ENCODE measurements around the gene GSG1. TPM values are rescaled to one million over a fixed set of nuclear protein-coding genes. Genes with fewer than 3 reads are reported as not detected.

Gene GSG1
- total RNA-seq, 1 experiment from 2014 or later: 0.22 TPM

DNA sequence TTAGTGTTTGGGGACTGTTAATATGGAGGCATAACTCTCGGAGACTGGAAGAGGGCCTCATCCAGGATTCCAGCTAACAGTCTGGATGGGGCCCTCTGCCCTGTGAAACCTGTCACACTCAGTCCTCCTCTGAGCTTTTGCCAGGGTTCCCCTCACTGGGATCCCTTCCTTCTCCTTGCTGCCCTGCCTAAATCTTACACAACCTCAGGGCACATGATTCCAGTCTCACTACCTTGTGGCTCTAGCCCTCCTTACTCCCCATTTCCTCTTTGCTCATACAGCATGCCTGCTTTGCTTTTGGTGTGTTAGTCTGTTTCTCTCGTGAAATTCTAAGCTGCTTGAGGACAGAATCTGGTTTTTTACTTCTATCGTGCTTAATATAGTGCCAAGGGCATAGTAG, 942 bp upstream of the GSG1 start:
- H3K4me1 Mint-ChIP-seq: peaks cover 25 to 26% of the 10 kb centered on the region in 2 experiments
- no peak overlapping the region for H3K4me3 Mint-ChIP-seq
- Histone ChIP-seq H3K14ac (ENCODE audit: insufficient read depth, low read length) (no peak overlapping the region), H3K56ac (ENCODE audit: insufficient read length, low read depth, low read length) (no peak overlapping the region), H2BK12ac (ENCODE audit: insufficient read length, low read depth, low read length) (no peak overlapping the region), H3K4me1 (ENCODE audit: insufficient read depth, low read length) (peaks cover 4% of the 10 kb centered on the region; the same call in 1 of the 2 replicates), H3K4me2 (ENCODE audit: insufficient read depth, insufficient read length, low read length) (no peak overlapping the region), H4K20me1 (ENCODE audit: control insufficient read depth, insufficient read depth, insufficient read length) (no peaks in the 10 kb centered on the region), H3K23me2 (ENCODE audit: insufficient read length, low read depth, low read length, poor library complexity, severe bottlenecking) (peaks cover 11% of the 10 kb centered on the region), H2AFZ (ENCODE audit: low read length) (no peak overlapping the region), H3K23ac (ENCODE audit: insufficient read length, low read depth, low read length) (no peak overlapping the region), H3K79me1 (ENCODE audit: insufficient read depth, low read depth, low read length, poor library complexity, severe bottlenecking) (no peaks in the 10 kb centered on the region), H3T11ph (ENCODE audit: low read length) (no peak overlapping the region), H3K27ac (ENCODE audit: insufficient read length, low read depth, low read length) (no peak overlapping the region), H2AK5ac (ENCODE audit: insufficient read length, low read length) (no peak overlapping the region), H2BK15ac (ENCODE audit: low read depth, low read length) (no peak overlapping the region), H3K9me3 (ENCODE audit: control insufficient read depth, low read depth, low read length) (no peaks in the 10 kb centered on the region), H3K79me2 (ENCODE audit: insufficient read depth, low read length) (no peaks in the 10 kb centered on the region), H4K91ac (ENCODE audit: insufficient read length, low read depth, low read length) (no peak overlapping the region), H3K18ac (ENCODE audit: insufficient read length, low read depth, low read length) (no peak overlapping the region), H2BK5ac (ENCODE audit: insufficient read length, low read length) (no peak overlapping the region), H3K4ac (ENCODE audit: low read depth, low read length) (no peak overlapping the region), H3K9ac (ENCODE audit: extremely low read depth, insufficient read length, low read length) (no peak overlapping the region), H4K5ac (ENCODE audit: insufficient read length, low read depth, low read length) (no peak overlapping the region), H3K27me3 (ENCODE audit: insufficient read depth, low read length) (no peaks in the 10 kb centered on the region), H2BK120ac (ENCODE audit: low read depth, low read length, poor library complexity, severe bottlenecking) (no peak overlapping the region), H2BK20ac (ENCODE audit: low read depth, low read length, poor library complexity, severe bottlenecking) (no peak overlapping the region), H4K8ac (replicated peaks; ENCODE audit: insufficient read length, low read depth, low read length) (no peak overlapping the region)
- no peak overlapping the region for H3K27ac Mint-ChIP-seq
- WGBS (ENCODE audit: extremely low coverage, insufficient read length, low lambda C conversion rate): no CpG with 5 or more reads among the region's 3 CpGs
- TF ChIP-seq, protein P1, sequence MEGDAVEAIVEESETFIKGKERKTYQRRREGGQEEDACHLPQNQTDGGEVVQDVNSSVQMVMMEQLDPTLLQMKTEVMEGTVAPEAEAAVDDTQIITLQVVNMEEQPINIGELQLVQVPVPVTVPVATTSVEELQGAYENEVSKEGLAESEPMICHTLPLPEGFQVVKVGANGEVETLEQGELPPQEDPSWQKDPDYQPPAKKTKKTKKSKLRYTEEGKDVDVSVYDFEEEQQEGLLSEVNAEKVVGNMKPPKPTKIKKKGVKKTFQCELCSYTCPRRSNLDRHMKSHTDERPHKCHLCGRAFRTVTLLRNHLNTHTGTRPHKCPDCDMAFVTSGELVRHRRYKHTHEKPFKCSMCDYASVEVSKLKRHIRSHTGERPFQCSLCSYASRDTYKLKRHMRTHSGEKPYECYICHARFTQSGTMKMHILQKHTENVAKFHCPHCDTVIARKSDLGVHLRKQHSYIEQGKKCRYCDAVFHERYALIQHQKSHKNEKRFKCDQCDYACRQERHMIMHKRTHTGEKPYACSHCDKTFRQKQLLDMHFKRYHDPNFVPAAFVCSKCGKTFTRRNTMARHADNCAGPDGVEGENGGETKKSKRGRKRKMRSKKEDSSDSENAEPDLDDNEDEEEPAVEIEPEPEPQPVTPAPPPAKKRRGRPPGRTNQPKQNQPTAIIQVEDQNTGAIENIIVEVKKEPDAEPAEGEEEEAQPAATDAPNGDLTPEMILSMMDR (conservative IDR thresholded peaks at IDR 0.05): no peak
- H3K36me3 Mint-ChIP-seq (ENCODE audit: insufficient read depth in 1 of 3, low read depth in 3 of 3): peaks cover 0 to 8% (median 0%) of the 10 kb centered on the region in 3 experiments; a peak in 1 of 7 replicates
- H3K27me3 Mint-ChIP-seq (ENCODE audit: low read depth): peaks cover 6% of the 10 kb centered on the region
- H3K9me3 Mint-ChIP-seq: peaks cover 7 to 10% of the 10 kb centered on the region in 2 experiments; a peak in 3 of 5 replicates
- no peak for DNase-seq
